ENCODE results near the gene MTM1.

Gene MTM1

GRCh38 chrX:150719621-150720020 lies 151.2 kb downstream of the MTM1 start:
- no peak for DNase-seq (ENCODE audit: low read depth)
